Tibial nerve (tissue), 4 donors: ENCODE results near the gene STS.

Source experiments
- CTCF ChIP-seq, 5 experiments: fragments of 200-600 bp in 3 of 5; fragments of 450-650 bp in 2 of 5; sonication (generic) in 3 of 5; IDR thresholded peaks; one replicate each; pipeline ENCODE4 v1.5.1; 2016 to 2019; ENCODE audit warnings: antibody characterized with exemption in 5 of 5, mild to moderate bottlenecking in 3 of 5, moderate library complexity in 2 of 5
- EP300 ChIP-seq, 2 donors: sonication (generic); formaldehyde crosslinking; IDR thresholded peaks; one replicate each; pipeline ENCODE4 v1.6.1; 2017; ENCODE audit warnings: antibody characterized with exemption in 2 of 2, mild to moderate bottlenecking in 1 of 2
- POLR2A ChIP-seq, 2 donors: fragments of 450-650 bp; IDR thresholded peaks; one replicate each; pipeline ENCODE4 v1.6.1; 2017; ENCODE audit warnings: antibody characterized with exemption in 2 of 2, mild to moderate bottlenecking in 2 of 2, moderate library complexity in 2 of 2

GRCh38 chrX:7191681-7192110 is 44.2 kb downstream of the STS start:
- TF ChIP-seq CTCF (IDR thresholded peaks at IDR 0.05) = no peak
- no peak for TF ChIP-seq POLR2A (IDR thresholded peaks at IDR 0.05)
- no peak for TF ChIP-seq EP300 (IDR thresholded peaks at IDR 0.05)
